NOMO-1 treated with dmso at 0.1 percent for 144 hours (cell line): ENCODE results near the gene TACC2.
"Not testable (repeated sequence)": the region's sequence is repeated elsewhere in the genome, so short reads cannot be mapped to it uniquely, and the experiment has no call there.

Experiments
- DNase-seq: peaks from one replicate; lab custom pipeline; 2025; ENCODE audit not compliant: unreplicated experiment; lab: John Stamatoyannopoulos, UW

Gene TACC2, protein sequence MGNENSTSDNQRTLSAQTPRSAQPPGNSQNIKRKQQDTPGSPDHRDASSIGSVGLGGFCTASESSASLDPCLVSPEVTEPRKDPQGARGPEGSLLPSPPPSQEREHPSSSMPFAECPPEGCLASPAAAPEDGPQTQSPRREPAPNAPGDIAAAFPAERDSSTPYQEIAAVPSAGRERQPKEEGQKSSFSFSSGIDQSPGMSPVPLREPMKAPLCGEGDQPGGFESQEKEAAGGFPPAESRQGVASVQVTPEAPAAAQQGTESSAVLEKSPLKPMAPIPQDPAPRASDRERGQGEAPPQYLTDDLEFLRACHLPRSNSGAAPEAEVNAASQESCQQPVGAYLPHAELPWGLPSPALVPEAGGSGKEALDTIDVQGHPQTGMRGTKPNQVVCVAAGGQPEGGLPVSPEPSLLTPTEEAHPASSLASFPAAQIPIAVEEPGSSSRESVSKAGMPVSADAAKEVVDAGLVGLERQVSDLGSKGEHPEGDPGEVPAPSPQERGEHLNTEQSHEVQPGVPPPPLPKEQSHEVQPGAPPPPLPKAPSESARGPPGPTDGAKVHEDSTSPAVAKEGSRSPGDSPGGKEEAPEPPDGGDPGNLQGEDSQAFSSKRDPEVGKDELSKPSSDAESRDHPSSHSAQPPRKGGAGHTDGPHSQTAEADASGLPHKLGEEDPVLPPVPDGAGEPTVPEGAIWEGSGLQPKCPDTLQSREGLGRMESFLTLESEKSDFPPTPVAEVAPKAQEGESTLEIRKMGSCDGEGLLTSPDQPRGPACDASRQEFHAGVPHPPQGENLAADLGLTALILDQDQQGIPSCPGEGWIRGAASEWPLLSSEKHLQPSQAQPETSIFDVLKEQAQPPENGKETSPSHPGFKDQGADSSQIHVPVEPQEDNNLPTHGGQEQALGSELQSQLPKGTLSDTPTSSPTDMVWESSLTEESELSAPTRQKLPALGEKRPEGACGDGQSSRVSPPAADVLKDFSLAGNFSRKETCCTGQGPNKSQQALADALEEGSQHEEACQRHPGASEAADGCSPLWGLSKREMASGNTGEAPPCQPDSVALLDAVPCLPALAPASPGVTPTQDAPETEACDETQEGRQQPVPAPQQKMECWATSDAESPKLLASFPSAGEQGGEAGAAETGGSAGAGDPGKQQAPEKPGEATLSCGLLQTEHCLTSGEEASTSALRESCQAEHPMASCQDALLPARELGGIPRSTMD (N-terminal part only)

DNA sequence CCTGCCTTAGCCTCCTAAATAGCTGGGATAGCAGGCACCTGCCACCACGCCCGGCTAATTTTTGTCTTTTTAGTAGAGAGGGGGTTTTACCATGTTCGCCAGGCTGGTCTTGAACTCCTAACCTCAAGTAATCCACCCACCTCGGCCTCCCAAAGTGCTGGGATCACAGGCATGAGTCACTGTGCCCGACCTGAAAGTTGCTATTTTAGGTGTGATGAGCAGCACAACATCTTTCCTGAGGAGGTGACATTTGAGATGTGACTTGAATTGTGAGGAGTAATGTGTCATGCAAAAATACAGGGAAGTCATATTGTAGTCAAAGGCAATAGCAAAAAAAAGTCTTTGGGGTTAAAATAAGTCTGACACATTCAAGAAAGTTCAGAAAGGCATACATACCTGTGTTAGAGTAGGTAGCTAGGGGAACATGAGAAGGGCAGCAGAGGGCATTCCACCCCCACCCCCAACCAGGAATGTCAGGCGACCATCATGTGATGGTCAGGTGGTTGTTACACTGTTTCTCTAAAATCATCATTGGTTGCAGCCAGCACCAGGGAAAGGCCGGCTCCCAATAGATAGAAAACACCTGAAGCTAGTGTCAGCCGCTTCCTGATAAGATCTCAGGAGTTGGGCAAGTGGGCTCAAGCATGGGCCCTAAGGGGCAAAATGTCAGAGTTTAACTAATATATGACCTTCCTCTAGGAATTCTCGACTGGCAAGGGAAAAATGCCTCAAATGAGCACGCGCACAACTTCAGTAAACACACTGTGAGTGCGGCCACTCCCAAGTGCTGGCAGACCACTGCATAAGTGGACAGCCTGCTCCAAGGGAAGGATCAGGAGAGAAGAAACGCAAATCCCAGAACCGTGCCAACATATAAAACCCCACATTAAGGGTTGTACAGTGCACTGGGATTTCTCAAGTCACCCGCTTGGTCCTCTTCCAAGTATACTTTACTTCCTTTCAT, at the start of gene TACC2:
Gene TACC2, plus strand, starts transcription at position 803 of the 964 bp plus-strand sequence. CDS start 32,819 bp downstream, outside the sequence.
- no peak for DNase-seq

DNA sequence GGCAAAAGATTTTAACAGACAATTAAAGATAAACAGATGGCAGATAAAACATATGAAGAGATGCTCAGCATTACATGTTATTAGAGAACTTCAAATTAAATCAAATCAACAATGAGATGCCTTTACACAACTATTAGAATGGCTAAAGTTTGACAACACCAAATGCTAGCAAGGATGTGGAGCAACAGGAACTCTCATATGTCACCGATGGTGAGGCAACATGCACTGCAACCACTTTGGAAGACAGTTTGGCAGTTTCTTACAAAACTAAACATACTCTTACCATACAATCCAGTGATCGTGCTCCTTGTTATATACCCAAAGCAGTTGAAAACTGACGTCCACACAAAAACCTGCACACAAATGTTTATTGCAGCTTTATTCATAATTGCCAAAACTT, 47.4 kb upstream of the TACC2 start:
- DNase-seq, result no peak

- DNase-seq, result peak; percentile 31
These were observed 46.1 kb upstream of the TACC2 start for GRCh38 chr10:121942749-121943416.

DNA sequence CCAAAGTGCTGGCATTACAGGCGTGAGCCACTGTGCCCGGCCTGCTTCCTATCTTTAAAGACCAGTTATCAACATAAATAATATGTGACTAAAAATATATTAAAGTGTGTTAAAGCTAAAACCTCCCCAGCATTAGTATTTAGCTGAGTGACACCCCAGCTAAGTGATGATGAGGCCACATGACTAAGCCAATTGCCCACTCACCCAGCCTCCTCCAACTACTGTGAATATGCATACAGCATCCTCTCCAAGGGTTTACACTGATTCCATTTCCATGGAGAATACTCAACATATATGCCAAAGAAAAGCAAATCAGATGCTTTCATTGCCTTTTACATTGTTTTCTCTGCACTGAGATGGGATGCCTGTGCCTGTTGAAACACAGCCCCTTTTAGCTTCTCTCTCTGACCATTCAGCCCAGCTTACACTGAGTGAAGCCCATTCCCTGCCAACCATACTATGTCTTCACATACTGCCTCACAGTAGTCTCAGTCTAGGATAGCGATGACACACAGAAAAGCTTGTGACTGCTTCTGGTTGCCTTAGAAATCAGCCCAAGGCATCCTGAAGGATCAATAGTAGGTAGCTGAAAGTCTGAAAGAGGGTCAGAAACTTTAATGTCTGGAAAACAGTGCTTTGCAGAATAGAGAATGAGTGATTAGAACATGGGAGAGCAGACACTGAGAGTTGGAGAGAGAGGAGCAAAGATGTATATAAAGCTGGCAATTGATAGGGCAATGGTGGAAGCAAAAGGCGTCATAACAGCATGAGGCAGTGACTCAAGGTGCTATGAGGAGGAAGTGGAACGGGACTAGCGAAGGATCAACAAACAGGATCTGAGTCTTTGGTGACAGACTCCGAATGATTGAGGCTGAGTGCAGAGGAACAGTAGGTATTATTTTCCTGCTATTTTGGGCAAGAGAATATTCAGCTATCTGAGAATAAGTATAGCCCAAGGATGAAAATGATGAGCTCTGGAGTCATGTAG, 41.3 kb upstream of the TACC2 start:
- no peak for DNase-seq

GRCh38 chr10:121949049-121949448, 39.9 kb upstream of the TACC2 start:
- no peak for DNase-seq

DNA sequence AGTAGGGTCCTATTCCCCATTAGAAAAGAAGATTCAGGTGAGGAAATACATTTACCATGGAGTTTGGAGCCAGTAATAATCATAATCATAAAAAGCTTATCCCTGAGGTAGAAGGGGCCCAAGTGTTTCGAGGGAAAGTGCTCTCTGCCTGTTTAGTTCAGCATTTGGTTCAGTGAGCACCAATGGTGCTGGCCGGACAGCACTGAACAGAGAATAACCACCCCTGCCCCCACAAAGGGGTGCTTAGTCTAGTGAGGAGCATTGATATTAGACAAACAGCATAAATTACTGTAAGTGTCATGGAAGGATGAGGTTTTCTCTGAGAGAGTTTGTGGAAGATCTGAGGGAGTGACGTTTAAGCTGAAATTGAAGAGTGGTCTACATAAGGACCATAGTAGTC, 39.5 kb upstream of the TACC2 start:
- no peak for DNase-seq

DNA sequence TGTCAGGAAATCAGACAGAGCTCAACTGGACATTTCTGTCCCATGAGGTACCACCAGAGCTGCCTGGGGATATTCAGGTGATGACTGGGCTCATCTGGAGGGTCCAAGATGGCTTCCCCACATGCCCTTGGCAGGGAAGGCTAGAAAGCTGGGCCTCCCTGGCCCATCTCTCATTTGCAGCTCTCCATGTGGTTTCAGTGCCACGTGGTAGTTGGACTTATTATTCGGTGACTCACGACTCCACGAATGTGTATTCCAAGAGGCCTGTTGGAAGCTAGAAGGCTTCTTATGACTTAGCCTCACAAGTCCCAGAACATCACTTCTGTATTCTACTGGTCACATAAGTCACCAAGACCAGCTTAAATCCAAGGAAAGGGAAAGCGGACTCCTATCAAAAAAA, 36.7 kb upstream of the TACC2 start:
- DNase-seq, result no peak

DNA sequence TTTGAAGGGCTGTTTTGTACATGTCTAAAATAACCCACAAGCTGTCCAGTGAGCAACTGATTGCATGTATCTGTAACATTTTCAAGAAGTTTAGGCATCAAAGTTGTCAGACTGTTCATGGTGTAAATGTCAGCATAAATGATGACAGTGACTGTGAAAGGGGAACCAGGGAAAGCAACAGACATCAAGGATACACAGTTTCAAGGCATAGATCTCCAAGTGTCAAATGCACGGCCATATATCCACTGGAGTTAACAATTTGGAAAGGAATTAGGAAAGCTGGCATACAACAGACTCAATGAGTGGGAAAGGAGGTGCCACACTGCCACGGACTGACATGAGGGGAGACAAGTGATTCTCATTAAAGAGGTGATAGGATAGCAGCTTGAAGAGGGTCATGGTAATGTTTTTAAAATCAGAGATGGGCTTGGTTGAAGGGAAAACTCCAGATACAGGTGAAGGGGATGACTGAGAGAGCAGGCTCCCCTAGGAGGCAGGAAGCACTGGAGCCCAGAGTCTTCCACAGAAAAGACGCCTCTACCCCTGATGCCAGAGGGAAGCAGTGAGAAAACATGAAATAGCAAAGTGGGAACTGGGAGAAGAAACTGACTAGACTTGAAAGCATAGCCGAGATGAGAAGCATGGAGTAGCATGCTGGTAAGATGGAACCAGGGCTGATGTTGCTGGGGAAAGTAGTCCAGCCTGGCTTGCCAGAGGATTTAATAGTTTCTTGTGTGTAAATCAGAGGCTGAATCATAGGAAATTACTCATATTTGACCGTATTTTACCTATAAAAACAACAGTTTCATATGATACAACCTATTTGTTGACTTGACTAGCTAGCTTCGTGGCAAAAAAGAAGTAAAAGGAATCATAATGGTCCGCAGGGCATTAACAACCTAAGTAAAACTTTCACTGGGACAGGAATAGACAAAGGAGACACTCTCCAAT, 32.6 kb upstream of the TACC2 start:
- no peak for DNase-seq

- no peak for DNase-seq
These were observed 29.3 kb upstream of the TACC2 start for GRCh38 chr10:121959671-121960070.

DNA sequence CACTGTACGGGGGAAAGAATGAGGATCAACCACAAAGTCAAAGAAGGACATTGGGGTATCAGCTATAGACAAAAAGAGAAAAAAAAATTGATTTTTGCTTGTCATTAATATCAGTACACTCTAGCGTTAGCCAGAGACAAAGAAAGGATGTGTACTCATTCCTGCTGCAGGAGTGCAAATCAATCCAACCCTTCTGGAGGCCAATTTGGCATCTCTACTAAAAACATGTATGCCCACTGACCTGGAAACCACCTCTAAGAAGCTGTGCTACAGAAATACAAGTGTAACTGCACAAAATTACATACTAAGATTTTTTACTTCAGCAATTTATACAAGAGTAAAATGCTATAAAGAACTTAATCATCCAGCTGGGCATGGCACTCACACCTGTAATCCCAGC, 27.5 kb upstream of the TACC2 start:
- no peak for DNase-seq

GRCh38 chr10:121965996-121966395, 23.0 kb upstream of the TACC2 start:
- DNase-seq, result no peak

GRCh38 chr10:121969086-121969485, 19.9 kb upstream of the TACC2 start:
- not testable (repeated sequence) for DNase-seq

DNA sequence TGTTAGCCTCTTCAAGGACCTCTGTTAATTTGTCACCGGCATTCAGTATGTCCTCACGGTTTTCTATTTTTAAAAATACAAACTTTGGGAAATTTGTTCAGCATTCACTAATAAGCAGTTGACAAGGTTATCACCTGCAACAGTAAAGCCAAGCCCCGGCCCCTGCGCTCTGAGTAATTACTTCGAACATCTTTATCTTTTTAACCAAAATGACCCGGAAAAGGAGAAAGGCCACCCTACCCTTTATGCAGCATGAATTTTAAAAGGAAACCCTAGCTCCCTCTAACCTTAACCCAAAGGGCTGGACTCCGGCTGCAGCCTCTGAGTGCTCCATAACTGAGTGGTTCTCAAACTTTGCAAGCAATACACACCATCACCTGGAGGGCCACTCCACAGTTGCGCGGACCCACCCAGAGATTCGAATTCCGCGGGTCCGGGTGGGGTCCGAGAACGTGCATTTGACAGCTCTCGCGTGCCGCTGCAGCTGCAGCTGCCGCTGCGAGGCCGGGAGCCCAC, 14.9 kb upstream of the TACC2 start:
- DNase-seq, result no peak

DNA sequence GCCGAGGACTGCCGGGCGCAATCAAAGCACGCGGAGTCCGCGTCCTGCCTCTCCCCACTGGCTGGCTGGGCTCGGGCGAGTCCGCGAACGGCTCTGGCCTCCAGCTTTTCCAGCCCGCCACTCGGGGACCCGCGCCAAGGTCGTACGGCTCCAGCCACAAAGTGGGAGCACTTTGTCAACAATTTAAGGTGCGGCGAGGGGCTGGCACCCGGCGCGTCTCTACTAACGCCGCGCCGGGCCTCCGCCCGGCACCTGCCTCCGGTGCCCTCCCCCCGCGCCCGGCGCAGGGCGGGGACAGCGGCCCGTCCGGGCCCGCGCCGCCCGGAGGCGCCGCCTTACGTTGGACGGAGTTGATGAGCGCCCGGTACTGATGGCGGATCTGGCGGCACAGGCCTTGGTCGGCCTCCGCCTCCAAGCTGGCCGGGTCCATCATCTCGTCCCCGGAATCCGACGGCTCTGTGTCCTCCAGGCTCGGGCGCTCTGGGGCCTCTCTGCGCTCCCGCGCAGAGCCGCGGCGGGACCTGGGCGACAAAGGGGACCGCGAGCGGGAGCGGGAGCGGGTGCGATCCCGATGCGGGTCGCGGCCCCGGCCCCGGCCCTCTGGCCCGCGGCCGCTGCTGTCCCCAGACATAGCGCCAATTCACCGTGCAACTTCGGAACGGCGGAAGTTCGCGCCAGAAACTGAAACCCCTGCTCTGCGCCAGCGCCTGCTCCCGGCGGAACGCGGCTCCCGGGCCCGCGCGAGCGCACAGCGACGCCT, 14.2 kb upstream of the TACC2 start, which contains the start of gene NSMCE4A:
Gene NSMCE4A, minus strand, starts transcription at position 683 of the 760 bp plus-strand sequence. Its CDS starts 52 bp downstream, at position 631.
- DNase-seq, result peak; percentile 53

DNA sequence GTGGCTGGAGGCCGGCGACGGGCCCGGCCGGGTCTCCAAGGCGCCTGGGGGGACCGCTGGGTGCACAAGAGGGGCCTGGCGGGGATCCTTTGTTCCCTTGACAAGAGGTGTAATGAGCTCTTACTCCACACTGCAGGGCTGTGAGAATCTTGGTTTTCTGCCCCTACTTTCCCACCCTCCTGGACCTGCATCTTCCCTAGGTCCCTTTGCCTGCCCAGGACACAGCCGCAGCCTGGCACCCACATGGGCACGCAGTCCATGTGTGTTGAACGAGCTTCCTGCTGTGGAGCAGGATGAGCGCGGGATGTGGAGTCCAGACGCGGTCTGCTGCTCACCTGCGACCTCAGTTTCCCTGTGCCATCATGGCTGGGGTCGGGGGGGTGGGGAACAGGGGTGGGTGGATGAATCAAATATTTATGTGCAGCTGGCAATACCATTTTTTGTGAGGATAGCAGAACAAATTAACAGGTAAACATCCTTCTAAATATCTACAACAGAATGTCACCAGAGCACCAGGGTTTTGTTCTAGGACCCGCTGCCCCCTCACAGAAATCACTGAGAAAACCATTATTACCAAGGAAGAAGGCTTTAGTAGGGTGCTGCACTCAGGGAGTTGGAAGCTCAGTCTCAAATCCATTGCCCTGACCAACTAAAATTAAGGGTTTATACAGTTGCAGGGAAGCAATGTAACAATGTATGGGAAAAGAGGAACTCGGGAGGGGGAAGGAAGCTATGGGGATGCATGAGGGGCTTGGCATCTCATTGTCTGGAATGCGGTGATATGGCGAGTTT, 13.5 kb upstream of the TACC2 start:
- no peak for DNase-seq
